GM19025 (cell line): ENCODE data around the gene SPAG17.

Source experiments
- ATAC-seq: cut with Tn5 transposase; IDR thresholded peaks from one replicate; pipeline ENCODE4 v1.9.1; 2021; ENCODE audit warnings: mild to moderate bottlenecking, low read depth, moderate library complexity; ENCODE audit not compliant: unreplicated experiment

The SPAG17 gene

DNA sequence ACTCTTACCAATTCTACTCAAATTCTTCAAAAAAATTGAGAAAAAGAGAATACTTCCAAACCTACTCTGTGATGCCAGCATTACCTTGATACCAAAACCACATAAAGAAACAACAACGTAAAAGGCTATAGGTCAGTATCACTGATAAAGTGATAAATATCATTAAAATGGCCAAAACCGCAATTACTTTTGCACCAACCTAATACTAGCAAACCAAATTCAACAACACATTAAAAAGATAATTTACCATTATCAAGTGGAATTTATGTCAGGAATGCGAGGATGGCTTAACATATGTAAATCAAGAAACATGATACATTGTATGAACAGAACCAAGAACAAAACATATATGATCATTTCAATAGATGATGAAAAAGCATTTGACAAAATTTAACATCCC lies 7.0 kb downstream of the SPAG17 start:
- no peak for ATAC-seq

DNA sequence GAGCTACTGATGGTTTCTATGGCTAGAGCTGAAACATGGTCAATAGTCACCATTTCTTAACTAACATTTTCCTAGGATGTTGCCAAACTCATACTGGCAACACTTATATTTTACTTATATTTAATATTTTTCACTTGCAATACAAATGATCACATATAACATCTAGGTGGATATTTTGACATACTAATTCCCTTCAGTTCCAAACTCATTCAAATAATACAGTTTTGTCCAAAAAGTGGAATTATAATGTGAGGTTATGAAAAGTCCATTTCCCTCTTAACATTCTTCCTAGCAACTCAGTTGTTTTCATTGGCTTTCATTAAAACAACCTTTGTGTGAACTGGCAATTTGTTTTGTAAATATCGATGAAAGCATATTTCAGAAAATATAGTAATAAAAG lies 16.0 kb downstream of the SPAG17 start:
- ATAC-seq, result no peak

DNA sequence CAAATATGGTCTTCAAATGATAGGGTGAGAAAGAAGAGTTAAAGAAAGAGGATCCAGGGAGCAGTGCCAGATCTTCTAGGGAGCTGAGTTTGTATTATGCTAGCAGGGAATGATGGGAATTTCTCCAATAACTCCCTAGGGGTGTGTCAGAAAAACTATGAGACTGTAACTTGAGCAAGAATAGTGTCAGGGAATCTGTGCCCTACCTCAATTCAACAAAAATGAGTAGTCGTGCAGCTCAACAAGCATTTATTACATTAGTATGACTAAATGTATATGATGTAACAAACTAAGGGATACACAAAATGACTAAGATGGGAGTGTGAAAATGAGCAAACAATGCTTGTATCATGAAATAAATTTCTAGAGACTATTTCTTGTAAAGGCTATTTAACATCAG lies 24.2 kb downstream of the SPAG17 start:
- no peak for ATAC-seq

DNA sequence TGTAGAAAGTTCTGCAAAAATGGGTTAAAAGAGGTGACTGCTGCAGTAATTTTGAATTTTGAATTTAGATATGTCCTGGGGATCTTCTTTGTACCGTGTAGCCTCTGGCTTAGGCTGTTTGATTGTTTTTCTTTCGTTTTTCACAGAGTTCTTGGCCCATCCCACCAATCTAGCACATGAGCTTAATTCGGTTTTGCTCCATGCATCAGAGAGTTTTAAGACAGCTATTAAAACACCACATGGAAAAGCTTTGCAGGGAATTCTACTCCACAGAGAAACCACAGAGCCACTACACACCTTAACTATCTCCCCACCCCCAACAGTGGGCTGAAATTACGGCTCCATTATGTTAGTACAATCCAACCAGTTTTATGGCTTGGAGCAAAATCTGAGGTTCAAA lies 25.5 kb downstream of the SPAG17 start:
- no peak for ATAC-seq

DNA sequence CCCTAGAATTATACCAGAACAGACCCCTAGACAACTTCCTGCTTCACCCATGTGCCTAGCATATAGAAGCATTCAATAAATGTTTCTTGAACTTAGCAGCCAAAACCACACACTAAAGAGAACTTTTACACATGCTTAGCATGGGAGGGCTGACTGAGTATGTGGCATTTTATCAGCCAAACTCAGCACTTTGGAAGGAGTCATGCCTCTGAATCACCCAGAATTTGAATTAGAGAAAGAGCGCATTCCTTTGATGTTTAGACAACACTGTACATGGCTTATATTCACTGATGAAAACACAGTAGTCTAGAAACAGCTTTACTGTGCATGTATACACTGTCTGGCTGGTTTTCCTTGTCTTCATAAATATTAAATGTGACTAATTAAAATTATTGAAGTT lies 26.1 kb downstream of the SPAG17 start:
- no peak for ATAC-seq

DNA sequence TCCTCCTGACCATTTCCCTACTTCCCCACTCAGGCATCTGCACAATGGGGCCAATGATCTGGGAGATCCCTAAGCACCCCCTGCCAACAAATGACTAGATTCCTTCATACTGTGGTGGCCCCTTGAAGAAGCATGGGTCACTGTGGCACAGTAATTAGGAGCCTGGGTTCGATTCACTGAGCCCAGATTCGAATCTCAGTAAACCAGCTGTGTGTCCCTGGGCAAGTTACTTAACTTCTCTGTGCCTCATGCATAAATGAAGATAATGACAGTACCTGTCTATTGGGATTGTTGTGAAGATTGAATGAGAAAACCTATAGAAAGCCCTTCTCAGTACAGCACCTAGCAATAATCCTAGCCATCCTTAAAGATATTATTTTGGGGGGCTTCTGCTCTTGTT lies 27.5 kb downstream of the SPAG17 start:
- no peak for ATAC-seq

DNA sequence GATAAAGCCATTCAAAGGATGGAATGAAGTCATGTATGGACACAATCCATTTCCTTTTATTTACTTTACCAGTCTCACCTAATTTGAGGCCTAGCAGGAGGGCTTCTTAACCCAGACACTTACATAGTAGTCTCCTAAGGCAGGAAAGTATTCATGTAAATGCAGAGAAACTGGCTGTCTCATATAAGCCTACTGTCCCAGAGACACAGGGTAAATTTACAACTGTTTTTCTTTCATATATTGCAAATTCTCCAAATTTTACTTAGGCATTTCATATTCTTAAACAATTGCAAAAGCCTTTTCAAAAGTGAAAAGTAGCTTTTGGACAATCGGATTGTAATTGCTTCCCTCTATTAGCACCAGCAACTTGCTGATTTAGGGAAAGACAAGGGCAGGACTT lies 29.9 kb downstream of the SPAG17 start:
- ATAC-seq, result no peak

DNA sequence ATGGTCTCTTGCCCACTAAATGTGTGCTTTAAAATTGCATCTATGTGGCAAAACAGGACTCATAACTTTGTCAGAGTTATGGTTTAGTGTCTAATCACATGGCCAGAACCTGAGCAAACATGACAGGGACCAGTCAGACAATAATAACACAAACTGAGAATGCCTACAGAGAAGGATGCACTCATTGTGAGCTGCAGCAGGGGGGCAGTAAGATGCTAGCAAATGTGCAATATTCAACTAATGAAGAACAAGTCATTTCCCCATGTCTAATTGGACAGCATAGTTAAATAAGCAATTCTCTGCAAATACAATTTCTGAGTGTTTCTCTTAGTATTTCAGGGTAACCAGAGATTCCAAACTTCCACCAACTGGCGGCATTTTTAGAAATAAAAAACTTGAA lies 30.8 kb downstream of the SPAG17 start:
- ATAC-seq, result no peak

DNA sequence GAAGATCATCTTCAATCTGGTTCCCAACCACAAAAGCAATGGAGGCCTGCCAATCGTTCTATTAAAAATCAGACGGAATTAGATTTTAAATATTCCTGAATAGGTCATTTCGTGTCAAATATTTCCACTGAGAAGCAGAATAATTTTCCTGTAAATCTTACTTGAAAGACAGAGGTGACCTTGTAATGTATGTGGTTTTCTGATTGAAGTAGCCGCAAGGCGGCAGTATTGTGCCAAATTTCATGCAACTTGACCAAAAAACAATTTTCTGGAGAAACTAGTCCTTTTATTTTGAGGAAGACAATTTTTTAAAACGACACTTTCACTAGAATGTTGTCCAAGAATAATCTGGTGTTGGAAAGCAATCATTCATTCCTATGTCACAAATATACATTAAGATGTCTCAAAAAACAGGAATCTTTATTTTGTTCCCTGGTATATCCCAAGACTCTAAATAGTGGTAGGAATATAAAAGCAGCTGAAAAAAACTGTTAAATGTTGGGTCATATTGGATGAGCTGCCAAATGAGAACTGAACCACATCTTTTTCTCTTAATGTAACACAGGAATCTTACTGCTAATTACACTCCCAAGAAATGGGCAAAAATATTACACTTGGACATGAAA lies 33.6 kb downstream of the SPAG17 start:
- ATAC-seq, result no peak

DNA sequence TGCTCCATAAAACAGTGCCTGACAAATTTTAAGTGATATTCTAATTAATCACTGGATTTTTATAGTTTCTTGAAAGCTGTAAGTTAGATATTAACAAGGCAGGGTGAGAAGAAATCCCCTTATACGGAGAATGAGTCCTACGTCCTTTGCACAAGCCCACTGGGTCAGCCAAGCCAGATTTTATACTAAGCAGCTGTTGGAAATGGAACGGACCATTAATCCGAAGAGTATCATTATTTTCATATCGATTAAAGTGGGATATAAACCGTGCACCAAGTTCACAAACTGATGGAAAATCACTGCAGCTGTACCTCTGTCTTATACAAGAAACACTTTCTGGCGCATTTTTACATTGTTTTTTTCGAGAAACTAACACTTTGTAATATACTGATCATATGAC lies 35.2 kb downstream of the SPAG17 start:
- no peak for ATAC-seq

DNA sequence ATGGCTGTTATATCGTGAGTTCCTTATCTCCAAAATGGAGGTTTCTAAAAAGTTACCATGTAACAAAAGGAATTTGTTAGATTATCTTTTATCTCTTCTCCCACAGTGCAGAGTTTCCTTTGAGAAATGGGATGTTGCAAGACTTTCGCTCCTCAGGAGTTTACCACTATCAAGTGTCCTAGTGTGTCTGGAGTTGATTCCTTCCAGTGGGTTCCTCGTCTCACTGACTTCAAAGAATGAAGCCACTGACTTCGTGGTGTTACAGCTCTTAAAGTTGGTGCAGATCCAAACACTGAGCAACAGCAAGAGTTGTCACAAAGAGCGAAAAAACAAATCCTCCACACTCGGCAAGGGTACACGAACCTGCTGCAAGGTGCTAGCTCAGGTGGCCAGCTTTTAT lies 37.0 kb downstream of the SPAG17 start:
- ATAC-seq, result no peak

DNA sequence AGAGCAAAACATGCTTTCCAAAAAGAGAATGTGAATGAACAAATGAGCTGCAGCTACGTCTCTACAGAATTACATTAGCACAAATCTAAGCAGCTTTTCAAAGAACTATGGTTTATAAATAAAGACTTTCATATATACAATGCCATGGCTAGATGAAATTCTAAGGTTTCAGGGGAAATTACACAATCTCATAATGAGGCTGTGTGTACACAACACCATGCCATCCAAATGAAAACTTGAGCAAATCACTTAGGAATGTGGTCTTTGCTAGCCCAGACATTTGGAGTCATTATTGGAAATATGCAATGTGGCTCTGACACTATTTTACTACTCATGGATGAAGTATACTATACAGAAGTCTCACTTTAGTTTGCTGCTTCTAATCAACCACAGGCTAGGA lies 37.5 kb downstream of the SPAG17 start:
- ATAC-seq, result no peak

DNA sequence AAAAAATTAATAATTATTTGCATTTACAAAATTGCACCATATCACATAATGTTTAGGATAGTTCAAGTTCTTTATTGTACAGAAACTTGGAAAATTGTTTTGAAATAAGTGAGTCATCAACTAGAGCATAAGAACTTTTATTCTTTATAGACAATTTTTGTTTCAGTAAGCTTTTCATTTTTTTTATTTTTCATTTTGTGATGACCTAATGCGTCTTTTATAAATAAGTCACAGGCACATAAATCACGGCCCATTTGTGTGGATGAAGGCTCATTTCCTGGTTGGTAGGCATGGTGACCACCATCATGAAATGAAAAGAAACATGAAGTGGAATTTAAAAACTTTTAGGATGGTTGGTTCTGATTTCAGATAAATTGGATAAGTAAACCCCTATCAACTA lies 39.3 kb downstream of the SPAG17 start:
- no peak for ATAC-seq

DNA sequence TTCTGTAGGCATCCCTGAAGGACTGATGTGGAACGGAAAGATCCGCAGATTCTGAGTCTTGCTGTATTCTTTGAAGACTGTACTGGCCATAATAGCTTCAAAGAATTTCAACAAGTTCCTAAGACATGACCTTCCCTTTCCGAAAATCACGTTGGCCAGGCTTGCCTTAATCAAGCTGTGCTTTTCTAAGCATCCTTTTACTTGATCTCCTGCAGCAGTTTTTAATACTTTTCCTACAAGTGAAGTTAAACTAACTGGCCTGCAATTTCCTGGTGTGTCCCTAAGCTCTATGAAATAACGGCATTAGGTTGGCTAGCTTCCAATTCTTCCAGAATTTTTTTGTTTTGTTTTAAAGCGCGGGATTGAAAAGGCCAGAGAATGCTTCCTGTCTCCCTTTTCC lies 40.3 kb downstream of the SPAG17 start:
- ATAC-seq, result no peak

DNA sequence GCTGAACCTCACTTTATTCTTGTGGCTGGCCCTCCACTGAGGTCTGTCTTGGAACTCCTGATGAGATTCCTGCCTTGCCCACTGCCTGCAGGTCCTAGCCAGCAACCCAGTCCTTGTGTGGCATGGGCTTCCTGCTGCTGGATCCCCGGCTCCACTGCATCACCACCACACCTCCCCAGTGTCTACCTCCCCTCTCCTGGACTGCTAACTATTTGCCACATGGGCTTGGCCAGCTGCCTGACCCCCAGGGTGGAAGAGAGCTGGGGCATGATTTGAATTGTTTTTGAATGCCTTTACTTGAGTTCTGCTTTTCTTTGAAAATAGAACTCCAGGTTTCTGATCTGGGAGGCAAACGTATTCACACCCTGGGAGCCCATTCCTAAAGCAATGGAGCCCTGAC lies 41.2 kb downstream of the SPAG17 start:
- ATAC-seq, result no peak

DNA sequence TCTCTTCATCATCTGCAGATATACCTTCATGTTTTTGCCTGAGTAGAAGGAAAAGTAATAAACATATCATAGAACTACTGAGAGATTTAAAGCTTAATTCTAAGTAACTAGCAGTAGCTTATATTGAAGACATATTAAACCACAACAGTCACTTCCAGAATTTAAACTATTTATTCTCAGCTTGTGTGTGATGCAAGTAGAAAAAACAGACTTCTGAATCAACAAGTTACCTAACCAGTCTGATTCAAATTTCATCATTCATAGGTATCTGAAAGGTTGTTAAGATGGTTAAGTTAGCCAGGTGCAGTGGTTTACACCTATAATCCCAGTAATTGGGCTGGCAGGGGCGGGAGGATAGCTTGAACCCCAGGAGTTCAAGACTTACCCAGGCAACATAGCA lies 41.9 kb downstream of the SPAG17 start:
- ATAC-seq, result no peak

DNA sequence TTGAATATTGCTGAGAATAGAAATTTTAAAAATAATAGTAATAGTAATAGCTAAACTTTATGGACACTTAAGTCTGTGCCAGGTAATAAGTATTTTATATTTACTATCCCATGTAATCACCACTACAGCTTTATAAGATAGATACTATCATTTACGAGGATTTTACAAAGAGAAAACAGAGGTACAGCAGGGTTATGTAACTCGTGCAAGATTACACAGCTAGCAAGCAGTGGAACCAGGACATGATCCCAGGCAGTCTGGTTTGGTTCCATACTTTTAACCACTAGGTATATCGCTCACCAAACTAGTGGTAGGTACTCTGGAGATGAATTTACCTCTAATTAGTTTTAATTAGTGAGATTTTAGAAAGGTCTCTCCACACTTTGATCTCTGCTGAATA lies 42.5 kb downstream of the SPAG17 start:
- ATAC-seq, result no peak

DNA sequence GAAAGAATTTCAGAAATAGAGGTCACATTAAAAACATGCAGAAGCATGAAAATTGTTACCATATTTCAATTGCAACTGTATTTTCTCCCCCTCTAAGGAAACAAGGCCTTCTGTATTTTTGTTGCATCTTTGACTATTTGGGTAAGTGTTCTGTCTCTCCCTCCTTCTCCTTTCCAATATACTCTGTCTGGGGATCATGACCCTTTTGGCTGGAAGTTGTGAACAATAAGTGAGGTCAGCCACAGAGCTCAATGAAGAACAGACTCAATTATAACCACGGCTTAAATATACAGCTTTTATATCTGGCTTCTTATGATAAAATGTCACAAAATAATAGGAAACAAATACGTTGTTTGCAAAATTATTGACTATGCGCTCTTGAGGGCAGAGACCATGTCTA lies 47.1 kb downstream of the SPAG17 start:
- ATAC-seq, result no peak

DNA sequence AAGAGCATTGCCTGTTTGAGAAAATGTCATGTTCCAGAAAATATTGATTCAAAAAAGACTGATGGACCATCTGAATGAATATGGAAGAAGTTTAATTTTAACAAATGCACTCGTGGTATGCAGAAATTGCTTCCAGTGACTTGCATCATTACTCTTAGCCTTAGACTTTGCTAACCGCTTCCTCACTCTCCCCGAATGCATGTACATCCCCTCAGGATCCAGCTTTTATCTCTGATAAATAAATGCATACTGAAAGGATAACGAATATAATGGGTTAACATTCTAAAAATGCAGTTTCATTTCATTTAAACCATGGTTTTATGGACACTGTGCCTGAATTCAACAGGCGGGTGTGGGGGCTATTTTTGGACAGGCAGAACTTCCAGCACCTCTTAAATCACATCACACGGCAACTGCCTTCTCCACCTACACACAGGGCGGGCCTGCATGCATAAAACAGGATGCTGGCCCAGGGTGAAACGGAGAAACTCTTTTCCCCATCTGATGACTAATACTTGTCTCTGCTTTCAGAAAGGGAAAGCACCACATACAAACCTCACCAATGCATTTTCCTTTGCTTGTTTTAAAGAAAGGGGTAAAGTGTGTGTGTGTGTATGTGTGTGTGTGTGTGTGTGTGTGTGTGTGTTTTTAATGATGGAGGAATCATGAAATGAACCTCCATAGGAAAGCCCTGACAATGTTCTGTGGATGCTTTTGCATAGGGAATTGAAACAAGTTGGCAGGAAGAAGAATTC lies 48.7 kb downstream of the SPAG17 start:
- peak; percentile 100 for ATAC-seq

DNA sequence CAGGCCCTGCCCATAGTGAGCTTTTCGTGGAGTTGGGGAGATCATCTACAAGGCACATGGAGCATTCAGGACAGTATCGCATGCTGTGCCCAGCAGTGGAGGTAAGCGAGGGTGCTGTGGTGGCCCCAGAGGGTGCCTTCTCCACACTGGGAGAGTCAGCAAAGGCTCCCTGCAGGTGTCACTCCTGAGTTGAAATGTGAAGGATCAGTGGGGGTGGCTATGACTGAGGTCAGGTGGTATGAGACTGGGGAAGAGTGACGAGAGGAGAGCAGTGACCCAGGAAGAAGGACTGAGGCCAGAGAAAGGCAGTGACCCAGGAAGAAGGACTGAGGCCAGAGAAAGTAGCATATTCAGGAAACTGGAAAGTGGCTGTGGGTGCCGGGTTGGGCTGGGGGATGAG lies 53.0 kb downstream of the SPAG17 start:
- no peak for ATAC-seq

DNA sequence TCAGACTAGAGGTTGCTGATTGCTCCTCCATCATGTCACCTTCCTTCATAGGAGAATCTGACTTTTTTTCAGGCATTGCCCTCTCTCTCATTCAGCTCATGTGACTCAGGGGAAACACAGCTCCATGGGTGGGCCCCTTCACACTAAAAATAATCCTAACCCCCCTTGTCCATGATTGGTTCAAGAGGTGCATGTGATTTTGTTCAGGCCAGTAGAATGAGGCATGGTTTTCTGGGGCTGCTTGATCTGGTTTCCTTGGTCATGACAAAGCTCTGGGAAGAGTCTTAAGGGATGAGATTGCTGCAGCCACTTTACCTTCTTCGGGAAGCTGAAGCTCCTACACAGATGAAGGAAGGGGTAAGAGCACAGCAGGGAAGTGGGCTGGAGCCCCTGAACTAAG lies 56.3 kb downstream of the SPAG17 start:
- ATAC-seq, result no peak

DNA sequence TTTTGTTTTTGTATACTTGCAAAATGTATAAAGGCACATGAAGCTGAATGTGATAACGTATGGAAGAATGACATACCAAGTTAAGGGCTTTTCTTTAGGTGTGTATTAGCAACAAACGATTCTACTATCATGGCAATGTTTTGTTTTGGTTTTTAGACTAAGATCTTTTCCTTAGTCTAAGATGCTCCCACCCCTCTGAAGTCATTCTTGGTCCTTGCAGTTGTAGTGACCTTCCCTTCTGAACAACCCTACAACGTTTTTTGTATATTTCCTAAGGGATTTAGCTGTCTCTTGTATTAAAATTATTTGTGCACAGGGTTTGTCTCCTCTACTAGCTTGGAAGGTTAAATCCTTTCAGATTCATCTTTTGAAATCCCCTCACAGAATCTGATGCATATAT lies 61.0 kb downstream of the SPAG17 start:
- no peak for ATAC-seq
